ENCODE measurements around the gene EIF1B. TPM values are rescaled to one million over a fixed set of nuclear protein-coding genes. Genes with fewer than 3 reads are reported as not detected.
A peak's percentile ranks its signal among the peaks of the same experiment; 100 is the strongest.

Gene EIF1B
- total RNA-seq, 2 donors from 2014 or later, result 67.4 to 83.8 TPM

DNA sequence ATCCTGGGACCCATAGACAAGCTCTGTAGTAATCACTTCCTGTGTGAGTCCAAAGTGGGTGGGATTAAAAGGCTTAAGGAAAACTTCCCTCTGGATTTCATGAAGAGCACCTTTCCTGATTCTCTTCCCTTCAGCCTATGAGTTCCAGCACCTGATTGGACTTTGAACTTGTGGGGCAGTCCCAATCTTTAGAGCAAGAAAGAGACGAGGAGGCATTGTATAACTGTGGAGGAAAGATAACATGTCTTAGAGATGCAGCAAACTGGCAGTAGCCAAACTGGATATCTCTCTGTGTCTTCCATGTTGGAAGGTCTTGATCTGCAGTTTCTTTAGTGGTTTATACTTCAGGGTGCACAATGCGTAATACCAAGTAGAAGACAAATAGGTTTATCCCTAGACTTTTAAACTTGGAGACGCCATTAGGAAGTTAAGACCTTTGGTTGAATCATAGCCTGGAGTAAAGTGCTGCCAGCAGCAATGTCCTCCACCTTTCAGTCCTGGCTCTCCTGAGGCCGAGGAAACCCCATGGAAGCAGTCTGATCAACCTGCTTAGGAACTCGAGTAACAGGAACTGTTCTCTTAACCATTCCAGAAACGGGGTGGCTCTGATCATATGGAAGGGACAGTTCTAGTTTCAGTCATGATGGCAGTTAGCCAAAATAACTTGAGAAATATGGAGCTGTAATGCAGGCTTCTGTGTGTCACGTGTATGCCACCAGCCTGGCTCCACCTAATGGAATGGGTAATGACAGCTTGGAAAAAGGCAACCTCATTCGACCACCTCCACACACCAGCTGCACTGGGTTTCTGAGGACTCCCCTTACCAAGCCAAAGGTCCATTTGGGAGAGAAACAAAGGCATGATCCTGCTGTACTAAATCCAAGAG, 4.7 kb downstream of the EIF1B start:
- H3K27me3 ChIP-seq (ENCODE audit: control insufficient read depth, insufficient read depth, low read length, poor library complexity, severe bottlenecking), result no peaks in the 10 kb centered on the region
- no peaks in the 10 kb centered on the region for H3K9me3 Mint-ChIP-seq
- WGBS, 2 experiments (ENCODE audit: insufficient coverage in 1 of 2, insufficient read length in 1 of 2), result 93 to 94% methylated on average over 8 of the region's 8 CpGs
- H3K4me3 Mint-ChIP-seq, result no peak overlapping the region
- peak overlapping the region; percentile 59 for H3K27ac Mint-ChIP-seq
- peak overlapping the region; percentile 36 for H3K27ac ChIP-seq (ENCODE audit: low read depth, low read length)
- peaks cover 21% of the 10 kb centered on the region for H3K4me1 Mint-ChIP-seq
- no peaks in the 10 kb centered on the region for H3K9me3 ChIP-seq (ENCODE audit: control insufficient read depth, low read length)
- TF ChIP-seq, protein P1, sequence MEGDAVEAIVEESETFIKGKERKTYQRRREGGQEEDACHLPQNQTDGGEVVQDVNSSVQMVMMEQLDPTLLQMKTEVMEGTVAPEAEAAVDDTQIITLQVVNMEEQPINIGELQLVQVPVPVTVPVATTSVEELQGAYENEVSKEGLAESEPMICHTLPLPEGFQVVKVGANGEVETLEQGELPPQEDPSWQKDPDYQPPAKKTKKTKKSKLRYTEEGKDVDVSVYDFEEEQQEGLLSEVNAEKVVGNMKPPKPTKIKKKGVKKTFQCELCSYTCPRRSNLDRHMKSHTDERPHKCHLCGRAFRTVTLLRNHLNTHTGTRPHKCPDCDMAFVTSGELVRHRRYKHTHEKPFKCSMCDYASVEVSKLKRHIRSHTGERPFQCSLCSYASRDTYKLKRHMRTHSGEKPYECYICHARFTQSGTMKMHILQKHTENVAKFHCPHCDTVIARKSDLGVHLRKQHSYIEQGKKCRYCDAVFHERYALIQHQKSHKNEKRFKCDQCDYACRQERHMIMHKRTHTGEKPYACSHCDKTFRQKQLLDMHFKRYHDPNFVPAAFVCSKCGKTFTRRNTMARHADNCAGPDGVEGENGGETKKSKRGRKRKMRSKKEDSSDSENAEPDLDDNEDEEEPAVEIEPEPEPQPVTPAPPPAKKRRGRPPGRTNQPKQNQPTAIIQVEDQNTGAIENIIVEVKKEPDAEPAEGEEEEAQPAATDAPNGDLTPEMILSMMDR (conservative IDR thresholded peaks at IDR 0.05), result no peak
- peaks cover 37% of the 10 kb centered on the region for H3K36me3 ChIP-seq (ENCODE audit: control insufficient read depth, insufficient read depth, low read length)
- peaks cover 26% of the 10 kb centered on the region for H3K36me3 Mint-ChIP-seq (ENCODE audit: low read depth)
- H3K27me3 Mint-ChIP-seq (ENCODE audit: insufficient read depth), result no peaks in the 10 kb centered on the region
- H3K4me1 ChIP-seq (ENCODE audit: control insufficient read depth, insufficient read depth, low read length), result no peaks in the 10 kb centered on the region
- DNase-seq, result no peak
- H3K9ac ChIP-seq (ENCODE audit: extremely low read depth, low read length, poor library complexity, severe bottlenecking), result no peak overlapping the region
- H3K4me3 ChIP-seq (ENCODE audit: low read length), result no peak overlapping the region

DNA sequence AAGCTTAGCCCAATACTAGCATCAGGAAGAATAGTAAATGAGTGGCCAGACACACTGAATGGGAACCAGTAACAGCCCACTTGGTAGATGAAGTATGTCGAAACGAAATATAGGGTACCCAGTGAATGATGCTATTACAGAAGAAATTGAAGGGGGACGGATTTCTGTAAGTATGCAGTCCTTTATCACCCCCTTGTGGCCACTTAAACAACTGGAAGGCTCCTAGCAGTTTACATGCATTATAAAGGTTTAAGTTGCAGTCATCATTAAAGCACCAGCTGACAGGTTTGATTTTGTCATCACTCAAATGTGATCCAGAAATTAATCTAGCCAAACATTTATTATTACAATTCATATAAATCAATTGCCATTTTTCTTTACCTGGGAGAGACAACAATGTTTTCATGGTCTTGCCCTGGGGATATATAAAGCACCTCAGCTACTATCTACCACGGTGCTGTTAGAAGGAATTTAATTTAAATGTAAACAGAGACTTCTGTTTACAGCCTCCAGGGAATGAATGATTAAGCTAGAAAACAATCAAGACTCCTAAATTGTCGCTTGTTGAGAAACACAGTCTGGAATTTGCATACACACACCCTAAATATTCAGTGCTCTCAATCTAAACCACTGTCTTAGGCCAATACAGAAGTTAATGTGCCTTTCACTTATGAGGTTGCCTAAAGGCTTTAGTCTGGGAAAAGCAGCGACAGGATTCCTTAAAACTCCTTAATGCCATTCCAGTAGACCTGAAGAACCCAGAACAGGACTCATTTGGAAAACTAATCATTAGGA, 7.8 kb downstream of the EIF1B start:
- H3K36me3 ChIP-seq (ENCODE audit: control insufficient read depth, insufficient read depth, low read length), result peaks cover 22% of the 10 kb centered on the region
- H3K27ac Mint-ChIP-seq, result no peak overlapping the region
- H3K4me1 ChIP-seq (ENCODE audit: control insufficient read depth, insufficient read depth, low read length), result no peaks in the 10 kb centered on the region
- no peak overlapping the region for H3K27ac ChIP-seq (ENCODE audit: low read depth, low read length)
- H3K4me3 ChIP-seq (ENCODE audit: low read length), result no peak overlapping the region
- no peaks in the 10 kb centered on the region for H3K27me3 Mint-ChIP-seq (ENCODE audit: insufficient read depth)
- H3K9me3 ChIP-seq (ENCODE audit: control insufficient read depth, low read length), result no peaks in the 10 kb centered on the region
- H3K4me3 Mint-ChIP-seq, result no peak overlapping the region
- H3K9me3 Mint-ChIP-seq, result no peaks in the 10 kb centered on the region
- no peak overlapping the region for H3K9ac ChIP-seq (ENCODE audit: extremely low read depth, low read length, poor library complexity, severe bottlenecking)
- peaks cover 10% of the 10 kb centered on the region for H3K4me1 Mint-ChIP-seq
- 54 to 74% methylated on average over 2 to 6 of the region's 6 CpGs for WGBS, 2 experiments (ENCODE audit: insufficient coverage in 1 of 2, insufficient read length in 1 of 2)
- DNase-seq, result peak; percentile 63
- TF ChIP-seq, protein P1 (conservative IDR thresholded peaks at IDR 0.05), result peak; percentile 91
- no peaks in the 10 kb centered on the region for H3K27me3 ChIP-seq (ENCODE audit: control insufficient read depth, insufficient read depth, low read length, poor library complexity, severe bottlenecking)
- H3K36me3 Mint-ChIP-seq (ENCODE audit: low read depth), result peaks cover 11% of the 10 kb centered on the region

DNA sequence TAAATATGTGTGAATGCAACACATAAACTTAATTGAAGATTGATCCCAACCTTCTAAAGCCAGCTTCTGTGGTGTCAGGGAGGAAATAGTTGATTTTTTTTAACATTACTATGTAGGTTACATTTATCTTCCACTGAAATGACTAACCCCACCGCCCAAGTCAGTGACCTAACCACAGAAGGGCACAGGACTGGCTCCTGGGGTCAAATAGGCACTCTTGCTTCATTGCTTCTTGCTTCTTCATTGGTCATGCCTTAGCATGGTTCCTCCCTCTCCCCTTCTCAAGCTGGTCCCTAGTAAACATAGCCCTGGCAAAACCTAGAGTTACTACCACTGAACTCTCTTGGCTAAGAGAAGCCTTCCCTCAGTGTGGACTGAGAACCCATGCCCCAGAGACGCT, 12.3 kb downstream of the EIF1B start:
- Mint-ChIP-seq H3K36me3 (ENCODE audit: low read depth) (no peaks in the 10 kb centered on the region), H3K9me3 (no peaks in the 10 kb centered on the region), H3K27ac (no peak overlapping the region), H3K4me3 (no peak overlapping the region), H3K4me1 (peaks cover 1% of the 10 kb centered on the region), H3K27me3 (ENCODE audit: insufficient read depth) (no peaks in the 10 kb centered on the region)
- Histone ChIP-seq H3K27ac (ENCODE audit: low read depth, low read length) (no peak overlapping the region), H3K4me3 (ENCODE audit: low read length) (no peak overlapping the region), H3K4me1 (ENCODE audit: control insufficient read depth, insufficient read depth, low read length) (no peaks in the 10 kb centered on the region), H3K9ac (ENCODE audit: extremely low read depth, low read length, poor library complexity, severe bottlenecking) (no peak overlapping the region), H3K27me3 (ENCODE audit: control insufficient read depth, insufficient read depth, low read length, poor library complexity, severe bottlenecking) (no peaks in the 10 kb centered on the region), H3K36me3 (ENCODE audit: control insufficient read depth, insufficient read depth, low read length) (no peaks in the 10 kb centered on the region), H3K9me3 (ENCODE audit: control insufficient read depth, low read length) (no peaks in the 10 kb centered on the region)
- DNase-seq, result no peak
- 86 to 100% methylated on average over 1 to 2 of the region's 2 CpGs for WGBS, 2 experiments (ENCODE audit: insufficient coverage in 1 of 2, insufficient read length in 1 of 2)
- TF ChIP-seq, protein P1 (conservative IDR thresholded peaks at IDR 0.05), result no peak
